ENCODE data around the gene BAIAP2L1.
"Not testable (repeated sequence)": the region's sequence is repeated elsewhere in the genome, so short reads cannot be mapped to it uniquely, and the experiment has no call there.

Gene BAIAP2L1

GRCh38 chr7:98387131-98387530, 13.8 kb downstream of the BAIAP2L1 start:
- TF ChIP-seq EZH2phosphoT487 (IDR thresholded peaks at IDR 0.05; ENCODE audit: low read length) = no peak
- no peak for TF ChIP-seq CTCF (IDR thresholded peaks at IDR 0.05; ENCODE audit: low read length)
- TF ChIP-seq EZH2 (optimal IDR thresholded peaks at IDR 0.05; ENCODE audit: low read depth, low read length) = no peak
- Histone ChIP-seq H3K9me2 (replicated peaks; ENCODE audit: insufficient read depth, low read length) (no peaks in the 10 kb centered on the region), H3K4me3 (ENCODE audit: low read length) (no peak overlapping the region), H2AFZ (ENCODE audit: low read length) (no peak overlapping the region), H3K9me3 (replicated peaks; ENCODE audit: insufficient read depth, low read length) (no peaks in the 10 kb centered on the region), H3K36me3 (replicated peaks; ENCODE audit: insufficient read depth, low read length) (no peaks in the 10 kb centered on the region), H4K20me1 (ENCODE audit: insufficient read depth, low read length) (no peaks in the 10 kb centered on the region), H3F3A (ENCODE audit: insufficient read depth, low read length) (no peaks in the 10 kb centered on the region), H3K9ac (ENCODE audit: low read length) (no peak overlapping the region), H3K79me2 (ENCODE audit: low read length) (peaks cover 42% of the 10 kb centered on the region), H3K4me1 (ENCODE audit: low read length) (no peaks in the 10 kb centered on the region), H3K27me3 (replicated peaks; ENCODE audit: insufficient read depth, low read length) (no peaks in the 10 kb centered on the region), H3K4me2 (ENCODE audit: low read depth, low read length) (no peak overlapping the region), H3K27ac (ENCODE audit: low read length) (no peak overlapping the region)
- no peak for DNase-seq

GRCh38 chr7:98385532-98385931, 15.4 kb downstream of the BAIAP2L1 start:
- not testable (repeated sequence) for H3K9ac ChIP-seq (ENCODE audit: low read length); H3K27me3 ChIP-seq (replicated peaks; ENCODE audit: insufficient read depth, low read length); H3K4me3 ChIP-seq (ENCODE audit: low read length); H3K4me1 ChIP-seq (ENCODE audit: low read length); H3F3A ChIP-seq (ENCODE audit: insufficient read depth, low read length); H3K36me3 ChIP-seq (replicated peaks; ENCODE audit: insufficient read depth, low read length); DNase-seq; H3K9me2 ChIP-seq (replicated peaks; ENCODE audit: insufficient read depth, low read length); H3K9me3 ChIP-seq (replicated peaks; ENCODE audit: insufficient read depth, low read length); H3K4me2 ChIP-seq (ENCODE audit: low read depth, low read length); H3K27ac ChIP-seq (ENCODE audit: low read length); H2AFZ ChIP-seq (ENCODE audit: low read length); H4K20me1 ChIP-seq (ENCODE audit: insufficient read depth, low read length)
- peaks cover 28% of the 10 kb centered on the region for H3K79me2 ChIP-seq (ENCODE audit: low read length)

- Histone ChIP-seq H3K4me2 (ENCODE audit: low read depth, low read length) (no peak overlapping the region), H3K9me3 (replicated peaks; ENCODE audit: insufficient read depth, low read length) (no peaks in the 10 kb centered on the region), H3K36me3 (replicated peaks; ENCODE audit: insufficient read depth, low read length) (no peaks in the 10 kb centered on the region), H3K27me3 (replicated peaks; ENCODE audit: insufficient read depth, low read length) (no peaks in the 10 kb centered on the region), H3K4me1 (ENCODE audit: low read length) (no peaks in the 10 kb centered on the region), H3K9me2 (replicated peaks; ENCODE audit: insufficient read depth, low read length) (no peaks in the 10 kb centered on the region), H3K9ac (ENCODE audit: low read length) (no peak overlapping the region), H2AFZ (ENCODE audit: low read length) (no peak overlapping the region), H3K27ac (ENCODE audit: low read length) (no peak overlapping the region), H4K20me1 (ENCODE audit: insufficient read depth, low read length) (no peaks in the 10 kb centered on the region), H3F3A (ENCODE audit: insufficient read depth, low read length) (no peaks in the 10 kb centered on the region), H3K4me3 (ENCODE audit: low read length) (no peak overlapping the region), H3K79me2 (ENCODE audit: low read length) (peaks cover 20% of the 10 kb centered on the region)
- DNase-seq = no peak
- no peak for TF ChIP-seq CTCF (IDR thresholded peaks at IDR 0.05; ENCODE audit: low read length)
- no peak for TF ChIP-seq EZH2phosphoT487 (IDR thresholded peaks at IDR 0.05; ENCODE audit: low read length)
- no peak for TF ChIP-seq EZH2 (optimal IDR thresholded peaks at IDR 0.05; ENCODE audit: low read depth, low read length)
Measured at GRCh38 chr7:98378210-98378819, 22.6 kb downstream of the BAIAP2L1 start.

- no peak overlapping the region for H3K9ac ChIP-seq (ENCODE audit: low read length)
- no peaks in the 10 kb centered on the region for H3K9me3 ChIP-seq (replicated peaks; ENCODE audit: insufficient read depth, low read length)
- H3K27ac ChIP-seq (ENCODE audit: low read length) = no peak overlapping the region
- no peaks in the 10 kb centered on the region for H3K9me2 ChIP-seq (replicated peaks; ENCODE audit: insufficient read depth, low read length)
- H2AFZ ChIP-seq (ENCODE audit: low read length) = no peak overlapping the region
- no peak for TF ChIP-seq EZH2 (optimal IDR thresholded peaks at IDR 0.05; ENCODE audit: low read depth, low read length)
- TF ChIP-seq EZH2phosphoT487 (IDR thresholded peaks at IDR 0.05; ENCODE audit: low read length) = no peak
- no peak for TF ChIP-seq CTCF (IDR thresholded peaks at IDR 0.05; ENCODE audit: low read length)
- no peaks in the 10 kb centered on the region for H4K20me1 ChIP-seq (ENCODE audit: insufficient read depth, low read length)
- H3K79me2 ChIP-seq (ENCODE audit: low read length) = peaks cover 20% of the 10 kb centered on the region
- no peak for DNase-seq
- H3K36me3 ChIP-seq (replicated peaks; ENCODE audit: insufficient read depth, low read length) = no peaks in the 10 kb centered on the region
- H3K4me3 ChIP-seq (ENCODE audit: low read length) = no peak overlapping the region
- no peaks in the 10 kb centered on the region for H3F3A ChIP-seq (ENCODE audit: insufficient read depth, low read length)
- no peaks in the 10 kb centered on the region for H3K27me3 ChIP-seq (replicated peaks; ENCODE audit: insufficient read depth, low read length)
- H3K4me2 ChIP-seq (ENCODE audit: low read depth, low read length) = no peak overlapping the region
- no peaks in the 10 kb centered on the region for H3K4me1 ChIP-seq (ENCODE audit: low read length)
Measured at GRCh38 chr7:98376711-98377110, 24.2 kb downstream of the BAIAP2L1 start.
